Hippocampal formation (tissue), 2 donors: ENCODE results near the gene CDH13.

Experiments
- DNase-seq, 2 donors: peaks; one replicate each; lab custom pipeline; 2025; lab: John Stamatoyannopoulos, UW

The CDH13 gene

GRCh38 chr16:83355570-83356218 is 728.9 kb downstream of the CDH13 start:
- DNase-seq = no peak

DNA sequence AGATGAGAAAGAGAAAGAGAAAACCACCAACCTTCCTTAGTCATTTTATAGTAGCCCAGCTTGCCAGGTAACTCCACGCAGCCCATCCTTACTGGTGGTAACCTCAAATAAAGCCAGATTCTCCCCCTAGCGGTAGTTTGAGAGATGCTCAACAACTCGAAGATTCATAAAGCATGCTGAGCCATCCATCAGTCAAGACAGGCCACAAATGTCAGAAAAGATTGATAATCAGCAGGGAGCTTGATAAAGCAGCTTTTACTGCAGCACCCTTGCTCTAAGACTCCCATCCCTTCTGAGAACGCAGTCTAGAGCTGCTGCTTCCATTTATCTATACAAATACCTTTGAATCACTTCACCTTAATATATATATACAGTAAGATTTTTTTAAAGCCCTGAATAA is 729.5 kb downstream of the CDH13 start:
- DNase-seq = peak in 1 of 2 donors; percentile 59

DNA sequence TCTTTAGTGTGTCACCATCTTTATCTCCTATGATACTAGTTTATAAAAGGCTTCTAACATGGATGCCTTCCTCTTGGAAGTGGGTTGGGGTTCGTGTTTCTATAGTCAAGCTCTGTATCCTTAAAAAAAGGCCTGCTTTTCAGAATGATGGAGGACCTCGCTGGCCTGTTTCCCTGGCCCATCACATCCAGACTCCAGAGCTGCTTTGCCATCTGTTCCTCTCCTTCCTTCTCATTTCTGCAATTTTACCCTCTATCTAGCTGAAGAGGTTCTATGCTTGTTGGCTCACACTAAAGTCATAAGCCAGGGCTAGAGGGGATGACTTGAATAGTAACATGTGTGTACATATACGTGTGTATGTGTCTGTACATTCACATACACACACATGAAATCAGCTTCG is 730.2 kb downstream of the CDH13 start:
- DNase-seq = no peak

DNA sequence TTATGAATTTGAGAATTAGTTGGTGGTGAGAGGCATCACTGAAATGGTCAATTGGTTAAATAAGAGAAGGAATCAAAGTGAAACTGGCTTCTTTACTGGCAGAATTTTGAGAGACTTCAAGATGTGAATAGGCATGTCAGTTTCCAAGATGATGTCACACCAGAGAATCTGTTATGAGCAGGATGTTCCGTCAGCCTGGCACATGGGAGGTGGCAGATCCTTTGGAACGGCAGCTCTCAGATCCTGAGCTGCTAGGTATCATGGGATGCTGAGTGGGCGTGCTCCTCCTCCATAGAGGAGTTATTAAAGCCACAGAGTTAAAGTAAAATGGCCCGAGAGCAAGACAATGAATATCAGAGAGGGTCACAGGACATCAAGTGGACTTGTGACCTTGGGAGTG is 736.8 kb downstream of the CDH13 start:
- DNase-seq = no peak

DNA sequence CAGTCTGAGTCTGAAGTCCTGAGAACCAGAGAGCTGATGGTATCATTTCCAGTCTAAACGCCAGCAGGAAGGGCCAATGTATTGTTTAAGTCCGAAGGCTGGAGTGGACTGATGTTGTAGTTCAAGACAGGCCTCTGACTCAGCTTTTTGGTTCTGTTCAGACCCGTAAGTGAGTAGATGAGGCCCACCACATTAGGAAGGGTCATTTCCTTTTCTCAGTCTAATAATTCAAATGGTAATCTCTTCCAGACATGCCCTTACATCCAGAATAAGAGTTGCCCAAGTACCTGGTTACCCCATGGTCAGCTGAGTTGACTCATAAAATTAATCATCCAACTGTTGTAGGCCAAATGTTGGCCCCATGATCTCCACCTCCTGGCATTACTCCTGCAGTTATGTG is 738.4 kb downstream of the CDH13 start:
- no peak for DNase-seq

GRCh38 chr16:83366228-83366627 is 739.5 kb downstream of the CDH13 start:
- DNase-seq = no peak

- DNase-seq = no peak
These were observed 748.2 kb downstream of the CDH13 start for GRCh38 chr16:83374979-83375378.

DNA sequence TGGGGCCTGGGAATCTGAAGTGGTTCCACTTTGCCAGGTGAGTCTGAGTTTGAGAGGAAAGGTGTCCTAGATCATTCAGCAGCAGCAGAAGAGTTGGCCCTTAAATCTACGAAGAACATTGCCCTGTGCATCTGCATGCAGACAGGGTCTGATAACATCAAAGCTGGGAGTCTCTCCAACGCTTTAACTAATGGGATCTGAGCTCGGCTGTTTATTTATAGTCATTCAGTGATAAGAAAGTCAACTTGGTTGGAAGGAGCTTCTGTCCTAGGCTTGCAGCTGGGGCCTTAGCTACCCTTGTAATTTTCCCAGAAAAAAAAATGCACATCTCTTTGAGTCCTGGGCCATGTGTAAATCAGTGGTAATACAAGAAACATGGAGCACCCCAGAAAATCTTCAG is 763.0 kb downstream of the CDH13 start:
- DNase-seq = no peak

DNA sequence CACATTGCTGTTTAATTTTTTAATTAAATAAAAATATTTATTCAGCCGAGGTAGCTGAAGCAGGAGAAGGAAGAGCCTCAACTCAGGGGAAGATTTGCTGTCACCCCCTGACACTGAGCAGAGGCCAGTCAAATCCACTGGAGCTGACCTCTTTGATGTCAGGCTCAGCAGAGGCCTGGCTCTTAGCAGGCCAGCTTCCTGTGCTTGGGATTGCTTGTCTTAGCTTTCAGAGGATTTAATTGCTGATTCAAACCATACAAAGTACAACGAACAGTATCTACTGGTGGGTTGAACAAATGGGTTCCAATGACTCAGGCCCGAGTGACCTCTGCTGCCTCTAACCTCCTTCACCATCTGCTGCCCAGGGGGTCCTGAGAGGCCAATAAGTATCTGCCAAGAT is 764.0 kb downstream of the CDH13 start:
- no peak for DNase-seq

GRCh38 chr16:83392743-83393142 is 766.0 kb downstream of the CDH13 start:
- DNase-seq = no peak

GRCh38 chr16:83393196-83393981 is 766.6 kb downstream of the CDH13 start:
- DNase-seq = no peak

GRCh38 chr16:83397601-83398291 is 771.0 kb downstream of the CDH13 start:
- no peak for DNase-seq

DNA sequence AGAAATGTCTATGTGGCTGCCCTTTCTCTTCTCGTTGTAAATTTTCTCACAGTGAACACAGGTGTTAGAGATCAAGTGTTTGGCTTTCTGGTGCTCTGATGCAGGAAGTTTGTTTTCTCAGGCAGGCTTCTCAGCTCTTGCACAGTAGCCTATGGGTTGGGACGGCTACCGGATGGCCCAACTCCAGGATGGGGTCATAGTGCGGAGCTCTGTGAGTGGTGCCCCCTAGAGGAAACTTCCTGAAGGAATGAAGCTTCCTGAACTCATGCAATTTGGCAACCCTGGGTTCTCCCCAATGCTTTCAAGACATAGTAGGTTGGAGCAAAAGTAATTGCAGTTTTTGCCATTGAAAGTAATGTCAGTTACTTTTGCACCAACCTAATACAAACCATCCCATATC is 773.5 kb downstream of the CDH13 start:
- DNase-seq = no peak

- no peak for DNase-seq
These were observed 775.5 kb downstream of the CDH13 start for GRCh38 chr16:83402160-83402814.

DNA sequence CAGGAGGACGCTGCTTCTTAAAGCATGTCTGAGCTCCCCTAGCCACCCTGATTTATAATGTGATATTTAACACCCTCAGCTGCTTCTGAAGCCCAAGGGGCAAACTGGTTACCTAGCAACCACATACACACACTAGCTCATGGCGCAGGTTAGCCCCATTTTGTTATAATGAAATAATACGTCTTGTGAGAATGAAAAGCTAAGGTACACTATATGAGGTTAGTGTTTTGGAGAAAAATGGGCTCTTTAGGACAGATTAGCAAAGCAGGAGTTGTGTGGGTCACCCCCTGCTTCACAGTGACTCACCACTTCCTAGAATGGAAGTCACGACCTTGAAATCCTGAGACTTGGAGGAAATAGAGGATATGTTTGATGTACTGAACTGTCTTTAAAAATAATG is 776.2 kb downstream of the CDH13 start:
- no peak for DNase-seq

- no peak for DNase-seq
These were observed 777.0 kb downstream of the CDH13 start for GRCh38 chr16:83403761-83404160.

- no peak for DNase-seq
These were observed 777.5 kb downstream of the CDH13 start for GRCh38 chr16:83404261-83404660.

DNA sequence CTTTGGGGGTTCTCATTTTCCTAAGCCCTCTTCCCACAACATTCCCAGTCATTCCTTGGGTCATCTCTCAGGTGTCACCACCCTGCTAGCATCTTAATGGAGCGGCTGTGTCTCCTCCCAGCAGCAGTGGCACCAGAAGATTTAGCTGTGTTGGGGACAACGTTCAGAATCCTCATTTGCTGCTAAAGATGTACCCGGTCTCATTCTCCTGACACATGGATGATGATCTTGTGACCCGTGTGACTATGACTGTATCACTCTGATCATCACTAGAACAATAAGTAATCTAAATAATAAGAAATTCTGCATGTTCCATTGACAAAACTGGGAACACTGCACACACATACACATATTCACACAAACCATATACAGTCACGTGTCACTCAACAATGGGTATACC is 781.2 kb downstream of the CDH13 start:
- no peak for DNase-seq

- DNase-seq = no peak
These were observed 782.6 kb downstream of the CDH13 start for GRCh38 chr16:83409347-83409746.

DNA sequence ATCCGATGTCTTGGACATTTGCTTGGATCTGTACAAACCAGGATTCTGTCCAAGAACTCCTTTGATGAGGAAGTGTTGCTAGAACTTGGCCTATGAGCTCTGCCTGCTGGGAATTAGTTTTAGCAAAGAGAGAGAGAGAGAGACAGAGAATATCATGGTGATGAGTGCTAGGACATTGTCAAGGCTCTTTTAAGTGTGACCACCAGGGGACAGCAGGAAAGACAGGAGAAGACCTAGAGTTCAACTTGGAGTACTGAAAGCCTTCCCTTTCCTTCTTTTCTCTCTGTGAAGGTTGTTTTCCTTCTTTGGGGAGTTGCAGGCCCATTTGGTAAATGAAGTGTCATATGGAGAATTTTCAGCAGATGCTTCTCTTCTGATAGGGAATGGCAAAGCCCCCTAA is 791.8 kb downstream of the CDH13 start:
- DNase-seq = no peak

DNA sequence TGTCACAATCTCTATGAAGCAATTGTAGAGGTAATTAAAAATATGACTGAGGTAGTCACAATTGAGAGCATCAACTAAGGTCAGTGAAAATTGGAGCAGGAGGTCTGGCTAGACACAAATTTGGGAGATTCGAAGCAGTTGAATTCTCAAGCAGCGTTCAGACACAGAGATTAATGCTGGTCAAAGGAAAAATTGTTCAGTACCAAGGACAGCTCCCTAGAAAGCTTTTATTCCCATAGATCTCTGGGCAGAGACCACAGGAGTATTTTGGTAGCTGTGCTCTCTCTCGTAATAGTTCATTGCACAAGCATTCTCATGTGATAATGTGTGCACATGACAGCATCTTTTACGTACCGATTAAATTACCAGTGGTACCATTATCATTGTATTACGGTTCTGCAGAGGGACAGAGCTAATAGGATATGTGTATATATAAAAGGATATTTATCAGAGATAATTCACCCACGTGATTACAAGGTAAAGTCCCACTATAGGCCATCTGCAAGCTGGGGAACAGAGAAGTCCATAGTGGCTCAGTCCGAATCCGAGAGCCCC is 793.5 kb downstream of the CDH13 start:
- no peak for DNase-seq

DNA sequence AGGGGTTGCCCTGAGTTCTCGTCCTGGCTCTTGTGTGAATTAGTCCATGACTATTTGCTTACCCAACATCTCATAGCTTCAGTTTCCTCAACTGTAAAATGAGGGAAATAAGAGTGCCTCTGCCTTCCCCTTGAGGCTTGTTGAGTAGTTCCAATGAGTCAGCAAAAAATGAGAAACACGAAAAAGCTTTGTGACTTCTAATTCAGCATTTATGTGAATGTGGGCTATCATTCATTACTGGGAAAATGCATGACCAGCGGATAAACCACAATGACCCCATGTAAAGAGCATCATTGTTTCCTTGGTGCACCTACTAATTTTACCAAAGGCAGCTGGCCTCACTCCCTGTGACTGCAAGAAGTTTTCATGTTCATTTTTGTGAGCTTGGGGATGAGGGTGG is 806.4 kb downstream of the CDH13 start:
- DNase-seq = no peak
